Stimulated activated CD8-positive, alpha-beta memory T cell treated with anti-CD3 and anti-CD28 coated beads, Interleukin-4, amount 100 ng/mL, for 48 hours (primary cell): ENCODE data around the gene MPRIP.
"Not testable (repeated sequence)": the region's sequence is repeated elsewhere in the genome, so short reads cannot be mapped to it uniquely, and the experiment has no call there.

Experiments
- DNase-seq: peaks from one replicate; pipeline ENCODE4 v3.0.0-alpha.2; 2020

Gene MPRIP

DNA sequence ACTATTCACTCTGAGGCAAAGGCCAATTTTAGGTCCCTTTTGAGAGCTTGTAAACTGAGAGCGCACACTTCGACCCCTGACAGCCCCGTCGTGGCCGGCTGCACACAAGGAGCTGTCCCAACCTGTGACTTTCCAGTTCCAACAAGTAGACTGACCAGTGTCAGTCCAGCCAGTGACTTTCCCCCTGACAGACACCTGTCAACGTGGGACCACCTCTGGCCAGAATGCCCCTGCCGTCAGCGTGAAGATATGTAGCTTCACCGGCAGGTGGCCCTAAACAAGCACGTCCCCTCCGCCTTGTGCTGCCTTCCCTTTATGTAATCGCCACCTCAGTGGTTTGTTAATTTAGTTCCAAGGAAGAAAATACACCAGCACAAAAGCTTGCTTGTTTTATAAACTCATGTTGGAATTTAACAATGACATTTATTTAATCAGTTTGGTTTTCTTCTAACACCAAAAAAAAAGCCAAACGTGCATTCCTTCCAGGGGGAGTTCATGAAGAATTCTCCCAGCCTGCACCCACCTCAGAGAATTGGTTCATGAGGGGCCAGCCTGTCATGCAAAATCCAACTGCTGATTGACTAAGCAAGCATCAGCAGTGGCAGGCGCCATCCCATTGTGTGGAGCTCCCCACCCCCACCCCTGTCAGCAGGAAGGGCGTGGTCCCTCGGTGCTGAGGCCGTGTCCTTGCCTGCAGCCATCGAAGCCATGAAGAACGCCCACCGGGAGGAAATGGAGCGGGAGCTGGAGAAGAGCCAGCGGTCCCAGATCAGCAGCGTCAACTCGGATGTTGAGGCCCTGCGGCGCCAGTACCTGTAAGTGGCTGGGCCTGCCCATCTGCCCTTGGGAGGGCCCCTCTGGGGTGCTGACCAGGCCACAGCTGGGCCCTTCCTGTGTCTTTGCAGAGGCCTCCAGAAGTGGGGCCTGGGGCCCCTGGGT, 130.0 kb downstream of the MPRIP start:
- no peak for DNase-seq

DNA sequence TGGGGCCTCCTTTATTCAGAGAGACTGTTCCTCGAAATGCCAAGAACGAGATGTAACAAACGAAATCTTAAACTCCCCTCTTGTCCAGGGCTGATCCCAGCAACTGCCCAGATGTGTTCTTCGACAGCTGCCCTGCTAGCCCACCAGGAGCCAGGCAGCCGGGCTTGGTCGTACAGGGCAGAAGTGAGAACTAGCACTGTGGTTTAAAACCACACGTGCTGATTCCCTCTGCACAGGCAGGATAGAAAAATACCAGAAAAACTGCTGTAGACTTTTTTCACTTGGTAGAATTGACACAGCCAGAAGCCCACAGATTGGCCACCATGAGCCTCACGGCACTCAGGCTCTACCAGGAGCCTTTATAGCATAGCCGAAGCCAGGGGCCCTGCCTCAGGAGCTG, 130.7 kb downstream of the MPRIP start:
- no peak for DNase-seq

- DNase-seq = no peak
Measured at GRCh38 chr17:17173921-17174320, 131.7 kb downstream of the MPRIP start.

- no peak for DNase-seq
Measured at GRCh38 chr17:17175340-17175739, 133.1 kb downstream of the MPRIP start.

DNA sequence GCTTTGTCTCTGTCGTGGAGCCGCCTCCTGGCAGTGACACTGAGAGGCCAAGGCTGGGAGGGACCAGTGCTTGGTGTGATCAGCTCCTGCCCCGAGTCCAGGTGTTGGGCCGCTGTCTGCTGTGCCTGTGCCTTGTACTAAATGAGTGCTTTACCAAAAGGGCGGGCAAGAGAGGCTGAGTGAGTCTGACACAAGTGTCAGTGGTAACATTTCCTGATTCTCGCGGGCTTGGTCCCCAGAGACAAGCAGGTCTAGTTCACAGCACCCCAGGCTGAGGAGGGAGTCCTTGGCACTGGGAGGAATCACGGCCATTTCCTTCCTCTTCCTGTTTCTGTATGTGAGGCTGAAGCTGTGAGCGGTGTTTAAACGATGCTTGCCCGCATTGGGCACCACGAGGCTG, 133.7 kb downstream of the MPRIP start:
- DNase-seq = no peak

DNA sequence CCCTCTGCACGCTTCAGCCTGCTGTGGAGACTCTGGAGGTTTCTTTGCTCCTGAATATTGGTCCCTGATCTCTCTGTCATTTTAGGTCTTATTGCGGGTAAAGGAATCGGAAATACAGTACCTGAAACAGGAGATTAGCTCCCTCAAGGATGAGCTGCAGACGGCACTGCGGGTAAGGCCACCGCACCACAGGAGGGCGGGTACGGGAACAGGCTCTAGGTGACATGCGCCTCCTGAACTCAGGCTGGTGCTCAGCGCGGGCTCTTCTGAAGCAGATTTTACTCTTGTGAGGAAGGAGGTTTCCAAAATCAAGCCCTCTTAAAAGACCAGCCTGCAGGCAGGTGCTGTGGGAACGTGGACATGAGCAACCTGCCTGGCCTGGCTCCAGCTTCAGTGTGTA, 134.1 kb downstream of the MPRIP start:
- no peak for DNase-seq

DNA sequence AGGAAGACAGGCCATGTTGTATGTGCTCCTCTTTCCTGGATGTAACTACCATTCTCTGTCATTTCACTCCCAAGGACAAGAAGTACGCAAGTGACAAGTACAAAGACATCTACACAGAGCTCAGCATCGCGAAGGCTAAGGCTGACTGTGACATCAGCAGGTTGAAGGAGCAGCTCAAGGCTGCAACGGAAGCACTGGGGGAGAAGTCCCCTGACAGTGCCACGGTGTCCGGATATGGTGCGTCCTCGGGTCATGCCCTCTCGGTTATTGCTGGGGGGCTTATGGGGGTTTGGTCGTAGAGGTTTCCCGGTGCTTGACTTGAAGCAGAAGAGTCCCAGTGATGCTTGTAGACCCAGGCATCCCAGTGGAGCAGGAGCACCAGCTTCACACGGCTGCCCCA, 134.9 kb downstream of the MPRIP start:
- no peak for DNase-seq

GRCh38 chr17:17179371-17179827, 137.1 kb downstream of the MPRIP start:
- DNase-seq = peak; percentile 35

GRCh38 chr17:17180141-17180603, 137.9 kb downstream of the MPRIP start:
- DNase-seq = no peak

DNA sequence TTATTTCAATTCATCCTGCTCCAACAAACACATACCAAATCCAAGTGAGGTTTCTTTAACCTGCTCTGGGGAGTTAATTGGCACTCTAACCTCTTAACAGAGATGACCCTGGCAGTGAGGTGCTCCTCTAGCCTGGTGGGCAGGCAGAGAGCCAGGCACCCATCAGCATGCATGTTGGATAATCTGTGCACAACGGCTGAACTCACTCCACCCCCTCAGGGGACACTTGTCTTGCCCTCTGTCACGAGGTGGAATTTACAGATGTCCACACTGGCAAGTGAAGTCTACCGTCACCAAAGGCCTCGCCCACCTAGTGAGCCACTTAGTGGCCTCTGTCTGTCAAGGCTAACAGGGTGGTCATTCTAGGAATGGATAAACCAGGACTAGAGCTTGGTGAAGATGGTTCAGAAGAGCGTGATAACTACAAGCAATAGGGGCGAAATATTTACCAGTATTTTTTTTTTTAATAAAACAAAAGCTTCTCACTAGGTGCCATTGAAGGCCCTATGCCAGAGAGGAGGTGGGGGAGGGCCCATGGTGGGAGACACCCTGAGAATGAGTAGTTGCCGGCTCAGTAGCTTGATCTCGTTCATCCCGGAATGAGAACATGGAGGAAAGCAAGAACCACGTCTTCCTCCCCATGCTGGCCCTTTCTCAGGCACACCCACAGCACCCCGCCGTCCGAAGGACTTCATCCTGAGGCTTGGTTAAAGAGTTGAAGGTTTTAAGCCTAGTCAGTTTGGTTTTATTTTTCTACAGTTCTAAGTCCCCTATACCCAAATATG, 138.7 kb downstream of the MPRIP start:
- DNase-seq = no peak

DNA sequence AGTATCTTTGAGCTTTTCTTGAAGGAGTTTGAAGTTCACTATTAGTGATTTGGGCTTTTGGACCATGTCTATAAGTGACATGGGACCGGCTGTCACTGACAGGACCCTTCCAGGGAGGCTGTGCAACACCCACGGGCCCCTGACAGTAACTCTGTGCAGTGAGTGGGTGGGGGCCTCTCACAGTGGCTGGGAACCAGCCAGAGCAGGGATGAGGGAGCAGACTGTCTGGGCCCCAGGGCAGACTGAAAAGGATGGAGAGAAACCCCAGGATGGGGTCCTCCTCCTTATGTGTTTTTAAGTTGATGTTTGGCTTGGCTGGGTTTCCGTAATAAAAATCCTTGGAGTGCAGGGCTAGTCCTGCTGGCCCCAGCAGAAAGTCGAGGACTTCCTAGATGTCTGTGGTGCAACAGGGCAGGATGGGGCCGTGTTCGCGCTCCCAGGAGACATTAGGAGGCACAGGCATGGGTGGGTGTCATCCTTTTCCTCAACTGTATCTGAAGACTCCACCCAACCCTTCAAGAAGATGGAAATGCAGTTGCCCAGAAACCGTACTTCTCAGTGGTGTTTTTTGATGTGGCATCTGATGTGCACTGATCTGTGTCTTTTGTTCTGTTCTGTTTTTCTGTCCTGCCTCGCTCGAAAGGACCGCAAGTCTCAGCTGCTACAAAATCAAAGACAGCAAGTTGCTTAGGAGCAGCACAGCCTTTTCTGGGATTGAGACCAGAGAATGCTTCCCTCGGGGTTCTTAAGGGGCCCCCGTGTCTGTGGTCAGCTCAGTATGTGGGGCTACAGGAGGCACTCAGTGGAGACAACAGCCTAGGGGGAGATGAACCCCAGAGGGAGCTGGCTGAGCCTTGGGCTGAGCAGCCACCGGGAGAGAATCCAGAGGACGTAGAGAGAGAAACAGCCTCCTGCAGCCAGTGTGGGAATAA, 139.7 kb downstream of the MPRIP start:
- DNase-seq = no peak

GRCh38 chr17:17182598-17183136, 140.4 kb downstream of the MPRIP start:
- DNase-seq = no peak

DNA sequence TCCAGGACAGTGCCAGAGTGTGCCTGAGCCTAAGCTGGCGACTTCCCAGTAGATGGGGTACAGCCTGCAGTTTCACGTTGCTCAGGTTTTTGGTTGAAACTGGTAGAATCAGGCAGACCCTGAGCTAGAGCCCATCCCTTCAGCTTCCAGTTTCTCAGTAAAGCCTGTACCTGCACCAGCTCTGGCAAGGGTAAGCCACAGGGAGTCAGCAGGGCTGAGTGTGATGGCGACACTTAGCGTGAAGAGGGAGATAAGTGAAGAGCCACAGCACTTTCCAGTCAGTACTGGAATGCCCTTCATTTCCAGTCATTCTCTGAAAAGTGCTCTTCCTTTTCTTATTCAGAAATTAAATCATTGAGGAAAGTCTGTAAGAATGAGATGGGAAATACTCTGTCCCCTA, 141.5 kb downstream of the MPRIP start:
- no peak for DNase-seq

GRCh38 chr17:17184985-17185757, 142.9 kb downstream of the MPRIP start:
- DNase-seq = not testable (repeated sequence)

GRCh38 chr17:17186051-17186450, 143.8 kb downstream of the MPRIP start:
- DNase-seq = peak; percentile 81

DNA sequence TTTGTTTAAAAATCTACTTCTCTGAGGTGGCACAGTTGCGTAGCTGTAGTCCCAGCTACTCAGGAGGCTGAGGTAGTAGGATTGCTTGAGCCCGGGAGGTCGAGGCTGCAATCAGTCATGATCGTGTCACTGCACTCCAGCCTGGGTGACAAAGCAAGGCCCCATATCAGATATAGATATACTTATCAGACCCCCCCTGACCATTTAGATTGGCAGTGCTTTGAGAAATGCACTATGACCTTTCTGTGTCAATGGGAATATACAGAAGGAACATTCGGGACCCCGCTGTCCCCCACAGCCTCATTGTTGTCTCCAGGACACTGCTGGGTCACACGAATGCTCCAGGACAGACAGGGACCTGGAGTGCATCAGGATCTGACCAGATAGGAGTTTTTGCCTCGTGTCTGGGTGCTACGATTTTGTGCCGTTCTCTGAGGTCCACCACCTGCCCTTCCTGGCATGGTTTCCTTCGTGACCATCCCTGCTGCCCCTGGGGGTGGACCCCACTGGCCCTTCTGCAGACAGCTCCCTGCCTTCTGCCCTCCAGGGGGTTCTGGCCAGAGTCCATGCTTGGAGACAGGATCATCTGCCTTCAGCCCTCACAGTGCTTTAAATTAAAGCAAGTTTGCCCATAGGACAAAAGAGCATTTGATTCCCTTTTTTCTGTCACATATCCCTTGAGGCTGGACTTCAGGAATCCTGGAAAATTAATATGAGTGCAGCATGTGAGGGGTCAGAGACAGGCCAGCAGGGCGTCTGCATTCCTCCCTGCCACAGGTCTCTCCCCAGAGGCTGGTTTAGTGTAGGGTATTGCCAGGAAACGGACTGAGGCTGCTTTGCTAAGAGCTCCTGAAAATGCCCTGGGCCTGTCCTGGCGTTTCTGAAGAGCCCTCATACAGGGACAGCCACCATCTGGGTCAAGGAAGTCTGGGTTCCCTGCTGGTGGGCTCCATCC, 144.6 kb downstream of the MPRIP start:
- no peak for DNase-seq

DNA sequence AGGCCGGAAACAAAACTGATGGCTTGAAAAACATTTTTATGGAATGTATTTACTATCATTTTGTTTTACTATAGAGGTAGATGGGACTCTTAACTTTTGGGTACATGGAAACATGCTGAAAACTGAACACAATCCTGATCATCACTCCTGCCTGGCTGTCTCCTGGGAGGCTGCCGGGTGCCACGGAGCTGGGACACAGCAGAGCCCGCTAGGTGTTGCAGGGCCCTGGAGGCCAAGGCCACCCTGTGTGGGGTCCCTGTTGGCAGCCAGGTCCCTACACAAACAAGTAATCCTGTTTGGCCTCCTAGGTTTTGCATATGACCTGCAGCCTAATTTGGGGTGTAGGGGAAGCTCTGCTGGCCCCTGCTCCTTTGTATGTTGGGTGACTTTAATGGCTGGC, 146.3 kb downstream of the MPRIP start:
- no peak for DNase-seq

DNA sequence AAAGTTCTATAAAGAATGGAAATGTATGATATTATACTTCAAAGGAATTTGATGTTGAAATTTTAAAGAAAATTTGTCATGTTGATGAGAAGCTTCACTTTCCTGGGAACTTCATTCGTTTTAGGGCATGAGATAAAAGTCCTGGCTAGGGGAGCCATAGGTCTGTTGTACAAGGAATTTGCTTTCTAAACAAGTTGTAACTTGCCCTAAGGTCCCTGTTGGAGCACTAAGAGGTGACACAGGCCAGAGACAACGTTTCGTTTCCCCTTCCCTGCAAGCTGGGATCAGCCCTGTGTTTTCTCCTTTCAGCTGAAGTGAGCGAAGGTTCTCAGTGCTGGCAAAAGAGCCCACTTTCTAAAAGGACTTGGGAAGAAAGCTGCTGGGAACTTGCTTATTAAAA, 147.3 kb downstream of the MPRIP start:
- DNase-seq = no peak

DNA sequence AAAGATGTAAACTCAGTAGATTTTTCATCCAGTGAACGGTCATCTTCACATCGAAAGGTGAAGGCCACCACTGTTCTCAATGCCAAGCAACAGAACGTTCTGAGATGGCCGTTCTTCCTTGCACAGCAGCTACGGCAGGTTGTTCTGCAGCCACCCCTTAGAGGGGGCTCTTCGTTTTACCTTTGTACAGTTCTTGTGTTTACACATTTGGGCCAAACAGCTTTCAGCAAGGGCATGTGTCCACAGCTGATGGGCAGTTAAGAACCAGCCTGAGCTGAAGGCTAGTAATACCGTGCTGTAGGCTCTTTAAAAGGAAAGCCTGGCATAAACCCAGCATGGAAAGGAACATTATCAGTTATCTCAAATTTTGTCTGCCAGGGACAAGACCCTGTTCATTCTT, 147.9 kb downstream of the MPRIP start:
- DNase-seq = no peak

DNA sequence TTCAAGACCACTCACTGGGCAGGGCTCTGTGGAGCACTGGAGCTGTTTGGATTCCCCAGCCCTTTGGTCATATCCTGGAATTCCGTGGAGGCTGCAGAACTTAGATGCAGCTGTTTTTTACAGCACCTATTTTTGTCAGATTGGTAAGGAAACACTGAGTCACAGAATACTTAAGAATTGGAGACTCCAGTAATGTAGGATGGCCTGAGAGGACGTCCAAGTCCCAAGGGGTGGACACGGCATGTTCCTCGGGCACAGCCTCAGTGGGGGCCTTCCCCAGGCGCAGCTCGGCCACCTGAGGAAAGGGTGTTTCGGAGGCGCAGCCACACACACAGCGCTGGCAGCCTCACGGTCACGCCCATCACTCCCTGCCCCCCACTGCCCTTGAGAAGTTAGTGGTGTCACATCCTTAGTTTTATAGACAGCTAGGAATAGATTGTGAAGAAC, 149.1 kb downstream of the MPRIP start:
- DNase-seq = no peak
